H1 (cell line): ENCODE data around the gene IFITM10. TPM values are rescaled to one million over a fixed set of nuclear protein-coding genes. Genes with fewer than 3 reads are reported as not detected.

Experiments
- CTCF ChIA-PET: fragments of 300-600 bp; sonication (Branson Sonifier 250); formaldehyde crosslinking; loops from one replicate; lab custom pipeline; 2021; ENCODE audit not compliant: partially characterized antibody; lab: Charles Lee
- POLR2A ChIA-PET: fragments of 300-600 bp; sonication (Branson Sonifier 250); formaldehyde crosslinking; loops from one replicate; lab custom pipeline; 2021; ENCODE audit warnings: inconsistent platforms; ENCODE audit not compliant: partially characterized antibody; lab: Charles Lee
- DNase-seq, 2 experiments: peaks; one replicate each; pipeline versions ENCODE4 v3.0.0 to v3.0.0-alpha.2; 2010 to 2022; ENCODE audit warnings: low spot score in 2 of 2, low read depth in 1 of 2, mixed read lengths in 1 of 2
- FAIRE-seq: peaks from 2 replicates; lab custom pipeline; 2011; peaks lifted over from hg19 to GRCh38; lab: Jason Lieb, UNC
- H2AFZ ChIP-seq: 2 replicates; pipeline ENCODE4 v1.8.1; 2012; ENCODE audit warnings: low read length, inconsistent platforms
- H2AK5ac ChIP-seq: 2 replicates; pipeline ENCODE4 v1.6.1; 2013; ENCODE audit warnings: low read depth, low read length
- H2BK120ac ChIP-seq: replicated peaks from 2 replicates; pipeline ENCODE3; 2013; ENCODE audit warnings: low read depth, low read length, inconsistent platforms
- H2BK12ac ChIP-seq: 2 replicates; pipeline ENCODE4 v1.6.1; 2013; ENCODE audit warnings: low read depth, low read length
- H2BK15ac ChIP-seq: 2 replicates; pipeline ENCODE4 v1.6.1; 2013; ENCODE audit warnings: low read length
- H2BK20ac ChIP-seq: 2 replicates; pipeline ENCODE4 v1.6.1; 2013; ENCODE audit warnings: low read length
- H2BK5ac ChIP-seq: 2 replicates; pipeline ENCODE4 v1.6.1; 2013; ENCODE audit warnings: low read depth, low read length
- H3K14ac ChIP-seq: 2 replicates; pipeline ENCODE4 v1.6.1; 2013; ENCODE audit warnings: inconsistent platforms; ENCODE audit not compliant: insufficient read length
- H3K18ac ChIP-seq: 2 replicates; pipeline ENCODE4 v1.6.1; 2013; ENCODE audit warnings: low read length; ENCODE audit errors: extremely low read depth
- H3K23ac ChIP-seq: 2 replicates; pipeline ENCODE4 v1.6.1; 2013; ENCODE audit warnings: inconsistent platforms; ENCODE audit not compliant: insufficient read length
- H3K23me2 ChIP-seq: 2 replicates; pipeline ENCODE4 v1.6.1; 2013; ENCODE audit warnings: low read depth, low read length
- H3K27ac ChIP-seq: 2 replicates; pipeline ENCODE4 v1.6.1; 2011; ENCODE audit warnings: low read depth, low read length, inconsistent platforms
- H3K27me3 ChIP-seq, 4 experiments: replicated peaks in 1 of 4; 1 replicate in 1 of 4; 2 replicates in 3 of 4; pipeline versions ENCODE4 v1.6.1 to v1.8.1; 2011 to 2013; ENCODE audit warnings: low read length in 3 of 4, mild to moderate bottlenecking in 3 of 4, inconsistent platforms in 2 of 4, mixed read lengths in 2 of 4, moderate library complexity in 1 of 4; ENCODE audit not compliant: control insufficient read depth in 3 of 4, insufficient read depth in 3 of 4; ENCODE audit errors: extremely low read depth in 1 of 4
- H3K36me3 ChIP-seq, 4 experiments: 2 replicates each; pipeline versions ENCODE4 v1.6.1 to v1.8.1; 2011 to 2013; ENCODE audit warnings: mild to moderate bottlenecking in 4 of 4, low read length in 3 of 4, moderate library complexity in 2 of 4, control low read depth in 1 of 4, inconsistent platforms in 1 of 4; ENCODE audit not compliant: insufficient read depth in 4 of 4, control insufficient read depth in 2 of 4
- H3K4ac ChIP-seq: replicated peaks from 2 replicates; pipeline ENCODE3; 2013; ENCODE audit warnings: low read length, low read depth, mixed read lengths, inconsistent platforms; ENCODE audit not compliant: insufficient read length
- H3K4me1 ChIP-seq, 4 experiments: replicated peaks in 1 of 4; 1 replicate in 1 of 4; 2 replicates in 3 of 4; pipeline versions ENCODE4 v1.6.1 to v1.8.1; 2011 to 2013; ENCODE audit warnings: low read length in 3 of 4, inconsistent platforms in 2 of 4, mixed read lengths in 1 of 4; ENCODE audit not compliant: insufficient read depth in 4 of 4, control insufficient read depth in 3 of 4
- H3K4me2 ChIP-seq, 2 experiments: 2 replicates each; pipeline versions ENCODE4 v1.6.1 to v1.8.1; 2011 to 2013; ENCODE audit warnings: low read depth in 2 of 2, low read length in 2 of 2, control low read depth in 1 of 2, inconsistent platforms in 1 of 2, mild to moderate bottlenecking in 1 of 2; ENCODE audit not compliant: insufficient read depth in 1 of 2
- H3K4me3 ChIP-seq, 4 experiments: fragments of 200-600, 300-600 bp in 1 of 4; sonication (generic), shearing (Covaris generic), sonication (Bioruptor Twin) in 1 of 4; 2 replicates each; pipeline versions ENCODE4 v1.5.1 to v1.8.1; 2011 to 2016; ENCODE audit warnings: low read length in 4 of 4, low read depth in 3 of 4, control low read depth in 2 of 4, inconsistent platforms in 2 of 4, mild to moderate bottlenecking in 2 of 4, mixed read lengths in 1 of 4, moderate library complexity in 1 of 4; ENCODE audit not compliant: insufficient read depth in 2 of 4; ENCODE audit errors: extremely low read depth in 1 of 4
- H3K56ac ChIP-seq: replicated peaks from 2 replicates; pipeline ENCODE3; 2013; ENCODE audit warnings: low read depth, mild to moderate bottlenecking, mixed read lengths, low read length, inconsistent platforms; ENCODE audit not compliant: insufficient read length
- H3K79me1 ChIP-seq: 2 replicates; pipeline ENCODE4 v1.6.1; 2013; ENCODE audit warnings: low read depth, low read length, control low read depth
- H3K79me2 ChIP-seq, 2 experiments: 2 replicates each; pipeline versions ENCODE4 v1.6.1 to v1.8.1; 2012 to 2013; ENCODE audit warnings: low read length in 2 of 2, mild to moderate bottlenecking in 2 of 2, inconsistent platforms in 1 of 2; ENCODE audit not compliant: insufficient read depth in 2 of 2, control insufficient read depth in 1 of 2
- H3K9ac ChIP-seq, 4 experiments: replicated peaks in 1 of 4; 1 replicate in 1 of 4; 2 replicates in 3 of 4; pipeline versions ENCODE4 v1.6.1 to v1.8.1; 2011 to 2013; ENCODE audit warnings: low read depth in 3 of 4, low read length in 3 of 4, control low read depth in 2 of 4, mild to moderate bottlenecking in 2 of 4, moderate library complexity in 2 of 4, inconsistent platforms in 1 of 4; ENCODE audit errors: extremely low read depth in 1 of 4
- H3K9me3 ChIP-seq, 2 experiments: 2 replicates each; pipeline versions ENCODE4 v1.6.1 to v1.8.1; 2012 to 2013; ENCODE audit warnings: mild to moderate bottlenecking in 2 of 2, moderate library complexity in 2 of 2, control low read depth in 1 of 2, inconsistent platforms in 1 of 2, low read depth in 1 of 2, low read length in 1 of 2, mixed read lengths in 1 of 2; ENCODE audit not compliant: insufficient read depth in 2 of 2
- H4K20me1 ChIP-seq, 2 experiments: replicated peaks in 1 of 2; 2 replicates each; pipeline versions ENCODE3 to v1.8.1; 2011 to 2013; ENCODE audit warnings: inconsistent platforms in 2 of 2, low read length in 2 of 2, mild to moderate bottlenecking in 1 of 2; ENCODE audit not compliant: insufficient read depth in 2 of 2, control insufficient read depth in 1 of 2
- H4K5ac ChIP-seq: 2 replicates; pipeline ENCODE4 v1.6.1; 2013; ENCODE audit warnings: low read length, low read depth, mixed read lengths, inconsistent platforms; ENCODE audit not compliant: insufficient read length
- H4K8ac ChIP-seq: 2 replicates; pipeline ENCODE4 v1.8.0; 2013; ENCODE audit warnings: mild to moderate bottlenecking, moderate library complexity, low read length, inconsistent platforms; ENCODE audit not compliant: insufficient read depth; ENCODE audit errors: extremely low read depth
- H4K91ac ChIP-seq: replicated peaks from 2 replicates; pipeline ENCODE3; 2013; ENCODE audit warnings: low read length, mixed read lengths, inconsistent platforms; ENCODE audit not compliant: insufficient read length
- CHD1 ChIP-seq: IDR thresholded peaks from 2 replicates; pipeline ENCODE4 v1.6.1; 2012; ENCODE audit warnings: low read depth, low read length, improper control_type of control experiment
- CREB1 ChIP-seq: IDR thresholded peaks from 2 replicates; pipeline ENCODE4 v1.6.1; 2012; ENCODE audit warnings: inconsistent platforms
- EP300 ChIP-seq, 2 experiments: IDR thresholded peaks; 1 replicate in 1 of 2; 2 replicates in 1 of 2; pipeline ENCODE4 v1.6.1; 2011 to 2012; ENCODE audit warnings: low read depth in 2 of 2, low read length in 2 of 2, mild to moderate bottlenecking in 2 of 2, borderline replicate concordance in 1 of 2, inconsistent platforms in 1 of 2, moderate library complexity in 1 of 2
- SP1 ChIP-seq: IDR thresholded peaks from 2 replicates; pipeline ENCODE4 v1.6.1; 2011; ENCODE audit warnings: low read depth, low read length
- SRF ChIP-seq: IDR thresholded peaks from 2 replicates; pipeline ENCODE4 v1.6.1; 2011; ENCODE audit warnings: mild to moderate bottlenecking, low read depth, low read length, moderate library complexity
- TBP ChIP-seq: IDR thresholded peaks from 2 replicates; pipeline ENCODE4 v1.6.1; 2011; ENCODE audit warnings: low read depth, low read length, improper control_type of control experiment
- WGBS, 2 experiments: shearing (Covaris generic) in 1 of 2; methylation state at CpG; one replicate each; pipeline versions ENCODE4 v1.1.6 to v1.1.7; 2013 to 2015; ENCODE audit warnings: low lambda C conversion rate in 2 of 2, mixed read lengths in 2 of 2, inconsistent platforms in 1 of 2, low coverage in 1 of 2, missing lambda C conversion rate in 1 of 2; ENCODE audit not compliant: insufficient replicate concordance in 2 of 2, insufficient coverage in 1 of 2, insufficient read length in 1 of 2; ENCODE audit errors: extremely low coverage in 1 of 2, missing lambda C conversion rate in 1 of 2; 5-methylcytosine and 5-hydroxymethylcytosine counted together
- polyA plus RNA-seq, 7 experiments: library from polyadenylated mRNA; depleted of rRNA in 3 of 7; stranded (reverse) in 5 of 7; unstranded in 2 of 7; fragments of >200 nt in 5 of 7; fragments of 200-250 nt in 2 of 7; gene quantifications; 1 replicate in 5 of 7; 2 replicates in 1 of 7; 4 replicates in 1 of 7; pipeline versions ENCODE4 v1.2.1 to v1.2.3, GENCODE V29; 2011 to 2013; ENCODE audit warnings: missing spikeins in 2 of 7, mixed read lengths in 2 of 7
- total RNA-seq: library from RNA; stranded (reverse); fragmentation: NEBNext Ultra II Directional; extraction: Animal tissue kit (Norgen Biotek cat#: 25700); gene quantifications from 2 replicates; pipeline ENCODE4 v1.2.1, GENCODE V29; 2021

Gene IFITM10
- total and polyA plus RNA-seq, 2 of the 8 experiments (the other 6 are each of a cell fraction or from before 2014, with no cell fraction given): 0.08 to 0.22 TPM

DNA sequence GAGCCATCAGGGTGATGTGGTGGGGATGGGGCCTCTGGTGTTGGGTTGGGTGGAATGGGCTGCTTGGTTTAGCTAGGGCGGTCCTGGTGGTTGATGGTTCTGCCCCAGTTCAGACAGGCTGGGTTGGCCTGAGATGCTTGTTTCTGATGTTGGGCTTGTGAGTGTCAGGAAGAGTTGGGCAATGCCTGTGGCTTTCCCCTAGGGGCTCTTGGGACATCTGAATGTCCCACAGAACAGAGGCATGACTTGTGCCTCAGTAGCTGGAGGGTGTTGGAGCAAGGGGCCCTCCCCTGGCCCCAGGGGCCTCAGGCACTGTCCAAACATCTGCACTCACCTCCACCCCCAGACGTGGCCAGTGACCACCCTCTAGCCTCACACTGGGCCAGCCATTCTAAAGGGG is 27.3 kb upstream of the IFITM10 start:
- Histone ChIP-seq H3K4me3 (no peak overlapping the region), H3K56ac (no peak overlapping the region), H3K36me3 (no peaks in the 10 kb centered on the region), H3K23ac (no peak overlapping the region), H3K79me1 (no peaks in the 10 kb centered on the region), H4K91ac (no peak overlapping the region), H2AFZ (no peak overlapping the region), H2BK20ac (no peak overlapping the region), H3K9ac (no peak overlapping the region), H3K27me3 (no peaks in the 10 kb centered on the region; a peak in 3 of 7 replicates)
- no peak for FAIRE-seq
- POLR2A ChIA-PET: no interaction called here
- WGBS, 2 experiments: 87% methylated on average over 2 of the region's 2 CpGs; no CpG with 5 or more reads in 1 of the 2 experiments
- TF ChIP-seq CHD1 (no peak), CREB1 (no peak), SP1 (no peak), TBP (no peak), EP300 (IDR thresholded peaks at IDR 0.05; ENCODE audit: borderline replicate concordance in 1 of 2, low read depth in 2 of 2, low read length in 2 of 2) (no peak), SRF (no peak)
- TF ChIP-seq, all 59 proteins: peak for 0
- H4K8ac ChIP-seq: no peak overlapping the region
- H2BK12ac ChIP-seq: no peak overlapping the region
- H3K14ac ChIP-seq: no peak overlapping the region
- H3K9me3 ChIP-seq: no peaks in the 10 kb centered on the region
- H2AK5ac ChIP-seq: no peak overlapping the region
- no peak overlapping the region for H2BK5ac ChIP-seq
- H3K4me1 ChIP-seq: peaks cover 0 to 13% (median 5%) of the 10 kb centered on the region in 4 experiments; a peak in 6 of 7 replicates
- no peak overlapping the region for H2BK120ac ChIP-seq
- H3K4me2 ChIP-seq: no peak overlapping the region
- CTCF ChIA-PET: interaction anchor here (0.7 to 2.0 kb wide), 9 partner anchors 8 to 263 kb away, joined by 3 to 9 read pairs (median 3); no protein-coding TSS in a partner anchor
- no peak overlapping the region for H2BK15ac ChIP-seq
- no peaks in the 10 kb centered on the region for H4K20me1 ChIP-seq
- no peak overlapping the region for H3K18ac ChIP-seq
- no peaks in the 10 kb centered on the region for H3K79me2 ChIP-seq
- DNase-seq: no peak
- no peak overlapping the region for H3K27ac ChIP-seq
- no peak overlapping the region for H4K5ac ChIP-seq
- H3K23me2 ChIP-seq: no peaks in the 10 kb centered on the region
- H3K4ac ChIP-seq: no peak overlapping the region
